ENCODE measurements around the gene RNF183. TPM values are rescaled to one million over a fixed set of nuclear protein-coding genes. Genes with fewer than 3 reads are reported as not detected.

The RNF183 gene
- total RNA-seq, 2 experiments from 2014 or later, result 0.14 to 0.37 TPM

DNA sequence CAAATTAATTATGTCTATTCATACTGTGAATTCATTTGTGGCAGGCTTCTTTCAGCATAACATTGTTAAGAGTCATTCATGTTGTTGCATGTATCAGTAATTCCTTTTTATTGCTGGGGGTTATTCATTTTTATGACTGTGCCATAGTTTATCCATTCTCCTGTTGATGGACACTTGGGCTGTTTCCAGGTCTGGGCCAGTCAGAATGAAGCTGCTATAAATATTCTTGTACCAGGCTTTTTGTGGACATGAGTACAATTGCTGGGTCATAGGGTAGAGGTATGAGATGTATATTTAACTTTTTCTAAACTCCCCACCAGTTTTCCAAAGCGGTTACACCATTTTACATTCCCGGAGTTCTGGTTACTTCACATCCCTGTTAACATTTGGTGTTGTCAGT, 14.1 kb downstream of the RNF183 start:
- H3K4me3 Mint-ChIP-seq, result no peak overlapping the region
- H3K27me3 Mint-ChIP-seq, result no peaks in the 10 kb centered on the region
- H3K36me3 Mint-ChIP-seq, result peaks cover 31% of the 10 kb centered on the region
- no peak for ATAC-seq (ENCODE audit: low read depth)
- H3K4me1 Mint-ChIP-seq, result peaks cover 2% of the 10 kb centered on the region
- H3K27ac Mint-ChIP-seq, result no peak overlapping the region
- POLR2A ChIA-PET, result no interaction called here
- no peaks in the 10 kb centered on the region for H3K9me3 Mint-ChIP-seq
- no peak for DNase-seq

DNA sequence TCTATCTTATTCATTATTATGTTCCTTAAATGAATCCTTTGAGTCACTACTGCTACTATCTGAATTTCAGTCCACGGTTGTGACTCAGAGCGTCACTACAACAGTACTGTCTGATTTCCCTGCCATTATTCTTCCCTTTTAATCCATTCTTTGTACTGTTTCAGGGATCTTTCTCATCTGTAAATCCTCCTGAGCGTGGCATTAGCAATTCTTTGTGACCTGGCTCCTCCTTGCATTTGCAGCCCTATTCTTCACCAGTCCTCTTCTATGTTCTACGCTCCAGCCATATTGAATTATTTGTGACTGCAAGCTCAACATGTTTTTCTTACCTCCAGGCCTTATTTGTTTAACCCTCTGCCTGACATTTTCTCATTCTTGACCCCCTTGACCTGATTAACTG, 21.8 kb downstream of the RNF183 start:
- Mint-ChIP-seq H3K4me3 (no peak overlapping the region), H3K27ac (no peak overlapping the region), H3K4me1 (peaks cover 17% of the 10 kb centered on the region), H3K9me3 (no peaks in the 10 kb centered on the region), H3K36me3 (peaks cover 34% of the 10 kb centered on the region), H3K27me3 (no peaks in the 10 kb centered on the region)
- DNase-seq, result no peak
- POLR2A ChIA-PET, result no interaction called here
- no peak for ATAC-seq (ENCODE audit: low read depth)

DNA sequence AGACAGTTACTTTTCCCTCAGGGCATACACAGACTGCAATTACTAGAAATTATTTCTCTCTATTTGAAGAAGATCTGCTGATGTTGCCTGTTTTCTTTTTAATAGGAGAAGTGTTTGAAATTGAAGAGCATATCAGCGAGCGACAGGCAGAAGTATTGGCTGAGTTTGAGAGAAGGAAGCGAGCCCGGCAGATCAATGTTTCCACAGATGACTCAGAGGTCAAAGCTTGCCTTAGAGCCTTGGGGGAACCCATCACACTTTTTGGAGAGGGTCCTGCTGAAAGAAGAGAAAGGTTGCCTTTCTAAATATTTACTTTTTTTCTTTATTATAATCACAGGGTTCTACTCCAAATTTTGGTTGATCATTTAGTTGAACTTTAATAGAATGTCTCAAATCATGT, 24.3 kb downstream of the RNF183 start:
- ATAC-seq (ENCODE audit: low read depth) (no peak), DNase-seq (no peak)
- H3K27ac Mint-ChIP-seq, result no peak overlapping the region
- H3K36me3 Mint-ChIP-seq, result peaks cover 25% of the 10 kb centered on the region
- no peaks in the 10 kb centered on the region for H3K27me3 Mint-ChIP-seq
- no peak overlapping the region for H3K4me3 Mint-ChIP-seq
- POLR2A ChIA-PET, result no interaction called here
- peaks cover 24% of the 10 kb centered on the region for H3K4me1 Mint-ChIP-seq
- no peaks in the 10 kb centered on the region for H3K9me3 Mint-ChIP-seq

DNA sequence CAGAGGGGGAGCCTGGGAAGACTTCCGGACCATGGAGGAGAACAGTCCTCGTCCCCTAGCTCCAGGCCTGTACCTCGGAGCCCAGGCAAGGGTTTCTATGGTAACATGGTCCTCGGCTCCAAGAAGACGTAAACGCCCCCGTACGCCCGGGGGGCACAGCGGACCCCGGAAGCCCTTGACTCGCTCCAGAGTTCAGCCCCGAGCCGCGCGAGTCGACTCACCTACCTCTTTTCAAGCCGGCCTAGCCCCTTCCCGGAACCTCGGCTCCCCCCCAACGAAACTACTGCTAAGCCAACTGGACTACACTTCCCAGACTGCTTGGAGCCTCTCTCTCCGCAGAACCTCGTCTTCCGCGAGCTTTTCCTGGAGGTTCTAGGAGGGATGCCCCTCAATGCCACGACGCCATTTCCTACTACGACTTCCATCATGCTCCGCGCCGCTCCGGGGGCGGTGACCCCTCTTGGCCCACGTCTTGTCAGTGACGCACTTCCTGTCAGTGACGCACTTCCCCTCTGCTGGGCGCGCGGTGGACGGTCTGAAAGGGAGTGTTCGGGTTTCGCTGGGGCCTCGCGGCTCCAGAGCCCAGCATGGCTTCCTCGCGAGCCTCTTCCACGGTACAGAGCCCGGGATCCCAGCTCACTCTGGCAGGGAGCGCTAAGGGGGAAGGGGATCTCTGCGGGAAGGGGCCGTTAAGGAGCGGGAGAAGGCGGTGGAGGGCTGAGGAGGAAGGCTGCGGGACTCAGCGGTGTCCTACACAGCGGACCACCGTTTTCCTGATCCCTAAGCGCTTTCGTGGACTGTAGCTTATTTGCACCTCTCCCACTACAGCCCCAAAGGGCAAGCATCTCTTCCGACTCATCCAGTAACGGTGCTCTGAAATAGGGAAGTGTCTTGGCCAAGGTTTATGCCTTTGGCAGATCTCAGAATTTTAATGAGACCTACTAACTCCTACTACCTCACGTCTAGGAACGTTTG, 27.7 kb downstream of the RNF183 start, which contains the start of the genes CDC26 and PRPF4:
CDC26 (minus strand) TSS at position 416 of the 975 bp plus-strand sequence. CDS start 3,065 bp downstream, outside the sequence.
PRPF4 (plus strand) TSS at position 502 of the 975 bp plus-strand sequence; CDS start at position 588, 86 bp downstream.
- H3K4me1 Mint-ChIP-seq, result peaks cover 22% of the 10 kb centered on the region
- POLR2A ChIA-PET, result interaction anchor here (0.5 to 2.9 kb wide), 14 partner anchors 9 to 304 kb away, joined by 3 to 25 read pairs (median 6); partner anchors contain the start of genes BSPRY, C9orf43, FKBP15 and HDHD3
- no peaks in the 10 kb centered on the region for H3K9me3 Mint-ChIP-seq
- H3K4me3 Mint-ChIP-seq, result no peak within 1 kb of the TSS
- no peak within 1 kb of the TSS for H3K27ac Mint-ChIP-seq
- peaks cover 21% of the 10 kb centered on the region for H3K36me3 Mint-ChIP-seq
- H3K27me3 Mint-ChIP-seq, result no peaks in the 10 kb centered on the region
- peak; percentile 94 for DNase-seq
- ATAC-seq (ENCODE audit: low read depth), result peak; percentile 94

DNA sequence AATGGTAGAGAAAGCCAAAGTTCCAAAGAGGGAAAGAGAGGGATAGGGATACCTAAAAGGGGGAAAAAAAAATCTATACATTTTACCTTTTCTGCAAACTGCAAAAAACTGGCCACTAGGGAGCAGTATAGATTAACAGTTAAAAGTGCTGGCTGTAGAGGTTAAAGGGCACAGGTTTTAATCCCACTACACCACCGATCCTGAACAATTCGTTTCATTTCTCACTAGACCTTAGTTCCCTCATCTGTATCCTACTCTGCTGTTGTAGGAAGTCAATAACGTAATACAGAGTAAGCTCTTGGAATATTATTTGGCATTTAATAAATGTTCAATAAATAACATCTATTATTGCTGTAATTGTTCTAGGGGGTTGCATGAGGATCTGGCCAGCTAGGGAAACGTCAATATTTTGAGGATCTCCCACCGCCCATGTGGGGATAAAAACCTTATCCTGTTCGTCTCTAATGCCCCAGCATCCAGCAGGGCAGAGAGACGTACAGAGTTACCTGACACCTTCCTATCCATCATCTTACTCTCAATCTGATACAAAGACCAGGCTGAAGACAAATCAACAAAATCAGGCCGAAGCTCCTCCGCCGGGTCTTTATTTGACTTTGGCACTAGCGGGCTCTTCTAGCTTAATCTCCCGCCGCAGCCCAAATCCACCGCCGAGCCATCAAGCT, 28.6 kb downstream of the RNF183 start:
- Mint-ChIP-seq H3K4me3 (no peak overlapping the region), H3K4me1 (peaks cover 18% of the 10 kb centered on the region), H3K27me3 (no peaks in the 10 kb centered on the region), H3K9me3 (no peaks in the 10 kb centered on the region), H3K36me3 (peaks cover 16% of the 10 kb centered on the region), H3K27ac (no peak overlapping the region)
- POLR2A ChIA-PET, result interaction anchor here (0.9 to 2.9 kb wide), 12 partner anchors 10 to 305 kb away, joined by 3 to 25 read pairs (median 6); partner anchors contain the start of genes BSPRY, C9orf43, FKBP15 and HDHD3
- ATAC-seq (ENCODE audit: low read depth) (peak; percentile 6), DNase-seq (no peak)

DNA sequence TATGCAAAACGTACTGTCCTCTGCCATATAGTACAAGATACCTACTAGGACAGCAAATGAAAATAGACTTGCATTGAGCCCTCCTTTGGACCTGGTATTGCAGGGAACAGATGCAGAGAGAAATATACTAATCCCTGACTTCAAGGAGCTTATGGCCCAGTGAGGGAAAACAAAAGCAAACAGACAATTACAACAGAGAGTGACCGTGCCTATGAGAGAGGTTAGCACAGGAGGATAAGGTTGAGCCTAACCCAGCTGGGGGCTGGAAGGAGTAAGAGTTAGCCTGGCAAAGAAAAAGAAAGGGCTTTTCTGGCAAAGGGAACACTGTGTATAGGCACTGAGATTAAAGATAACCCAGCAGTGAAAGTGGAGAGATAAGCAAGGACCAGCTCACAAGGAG, 33.3 kb downstream of the RNF183 start:
- Mint-ChIP-seq H3K4me1 (peaks cover 12% of the 10 kb centered on the region), H3K27ac (no peak overlapping the region), H3K36me3 (peaks cover 16% of the 10 kb centered on the region), H3K9me3 (no peaks in the 10 kb centered on the region), H3K27me3 (no peaks in the 10 kb centered on the region), H3K4me3 (no peak overlapping the region)
- ATAC-seq (ENCODE audit: low read depth), result no peak
- POLR2A ChIA-PET, result interaction anchor here (0.8 kb wide), 1 partner anchor 48 kb away, joined by 3 read pairs; the partner anchor contains the start of gene SLC31A1
- no peak for DNase-seq

DNA sequence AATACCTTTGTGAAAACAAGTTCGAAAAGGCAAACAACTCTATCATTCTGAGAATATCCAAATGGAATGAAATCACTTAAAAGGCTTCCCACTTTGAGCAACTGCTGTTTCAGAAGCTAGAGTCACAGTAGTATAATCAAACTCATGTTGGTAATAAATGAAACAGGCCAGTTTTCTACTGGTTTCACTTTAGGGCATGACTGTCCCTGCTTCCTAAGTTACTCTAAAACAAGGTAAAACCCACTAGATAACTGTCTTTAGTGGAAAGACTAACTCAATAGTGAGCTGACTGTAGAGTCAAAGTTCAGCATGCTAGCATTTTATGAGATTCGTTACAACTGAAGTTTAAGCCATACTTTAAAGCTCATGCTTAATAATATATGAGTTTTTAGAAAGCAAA, 33.8 kb downstream of the RNF183 start:
- Mint-ChIP-seq H3K27me3 (no peaks in the 10 kb centered on the region), H3K4me3 (no peak overlapping the region), H3K9me3 (no peaks in the 10 kb centered on the region), H3K4me1 (peaks cover 10% of the 10 kb centered on the region), H3K27ac (no peak overlapping the region), H3K36me3 (peaks cover 18% of the 10 kb centered on the region)
- POLR2A ChIA-PET, result interaction anchor here (0.8 kb wide), 1 partner anchor 48 kb away, joined by 3 read pairs; the partner anchor contains the start of gene SLC31A1
- ATAC-seq (ENCODE audit: low read depth), result no peak
- DNase-seq, result no peak

DNA sequence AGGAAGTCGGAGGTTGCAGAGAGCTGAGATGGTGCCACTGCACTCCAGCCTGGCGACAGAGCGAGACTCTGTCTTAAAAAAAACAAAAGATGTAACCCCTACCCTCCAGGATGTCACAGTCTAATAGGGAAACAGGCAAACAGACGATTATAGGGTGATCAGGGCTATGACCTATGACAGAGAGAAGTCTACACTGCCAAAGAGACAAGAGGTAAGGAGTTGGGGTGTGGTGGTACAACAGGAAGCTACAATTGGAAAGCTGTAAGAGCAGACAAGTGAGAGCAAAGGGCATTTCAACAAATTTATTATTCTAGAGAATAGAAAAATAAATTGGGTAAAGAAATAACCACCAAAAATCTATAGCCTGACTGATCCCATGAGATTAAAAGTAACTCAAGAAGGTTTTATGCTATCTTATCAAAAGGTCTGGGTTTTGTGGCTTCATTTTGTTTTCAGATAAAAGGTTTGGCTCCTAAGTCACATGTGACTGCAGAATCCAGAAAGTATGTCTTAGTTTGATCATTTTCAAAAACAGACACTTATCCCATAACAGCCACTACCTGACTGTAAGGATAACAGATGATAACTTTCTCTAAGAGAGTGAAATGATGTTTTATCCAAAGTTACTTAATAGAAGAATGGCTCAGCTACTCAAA, 35.1 kb downstream of the RNF183 start:
- ATAC-seq (ENCODE audit: low read depth), result no peak
- Mint-ChIP-seq H3K27ac (no peak overlapping the region), H3K9me3 (no peaks in the 10 kb centered on the region), H3K36me3 (peaks cover 18% of the 10 kb centered on the region), H3K27me3 (no peaks in the 10 kb centered on the region), H3K4me3 (no peak overlapping the region), H3K4me1 (peaks cover 5% of the 10 kb centered on the region)
- POLR2A ChIA-PET, result no interaction called here
- DNase-seq, result no peak

DNA sequence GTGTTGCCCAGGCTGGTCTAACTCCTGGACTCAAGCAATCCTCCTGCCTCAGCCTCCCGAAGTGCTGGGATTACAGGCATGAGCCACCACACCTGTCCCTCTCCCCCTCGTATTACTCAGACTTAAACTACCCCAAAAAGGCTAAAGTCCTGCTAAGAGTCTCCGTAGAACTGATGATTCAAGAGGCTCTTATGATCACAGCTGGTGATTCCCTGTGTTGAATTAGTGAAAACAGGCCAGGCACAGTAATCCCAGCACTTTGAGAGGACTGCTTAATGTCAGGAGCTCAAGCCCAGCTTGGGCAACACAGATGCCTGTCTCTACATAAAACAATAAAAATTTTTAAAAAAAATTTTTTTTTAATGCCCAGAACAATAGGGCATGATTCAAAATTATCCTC, 37.0 kb downstream of the RNF183 start:
- H3K4me3 Mint-ChIP-seq, result no peak overlapping the region

DNA sequence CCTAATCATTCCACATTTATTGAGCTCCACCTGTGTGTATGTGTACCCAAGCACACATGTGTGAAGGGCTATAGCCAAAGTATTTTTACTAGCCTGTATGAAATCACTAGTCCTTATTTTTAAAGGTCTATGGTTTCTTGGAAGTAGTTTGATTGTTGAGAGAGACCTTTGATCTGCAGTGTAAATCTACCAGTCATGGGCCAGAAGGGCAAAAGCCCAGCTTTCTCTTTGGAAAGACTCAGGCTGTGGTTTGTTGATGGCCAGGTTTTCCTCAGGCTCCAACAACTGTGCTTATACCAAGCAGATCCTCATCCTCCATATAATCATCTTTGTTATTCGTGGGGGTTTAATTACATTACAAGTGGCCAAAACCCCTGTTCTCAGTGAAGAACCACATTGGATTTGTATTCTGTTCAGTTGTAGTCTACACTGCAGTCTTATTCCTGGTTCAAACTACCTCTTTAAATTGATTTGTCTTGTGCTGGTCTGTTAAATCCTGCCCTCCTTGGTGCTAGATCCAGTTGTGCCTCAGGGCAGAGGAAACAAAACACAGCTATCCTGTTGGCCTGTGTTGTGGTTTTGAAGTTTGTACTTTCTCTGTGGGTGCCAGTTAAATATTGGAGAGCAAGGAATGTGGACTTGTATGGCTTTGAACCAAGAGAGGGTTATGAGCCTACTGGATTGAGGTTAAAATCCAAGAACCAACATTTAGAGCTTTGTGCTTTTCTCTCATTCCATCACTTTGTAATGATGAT, 41.1 kb downstream of the RNF183 start:
- Mint-ChIP-seq H3K4me1 (peaks cover 3% of the 10 kb centered on the region), H3K27me3 (no peaks in the 10 kb centered on the region), H3K4me3 (no peak overlapping the region), H3K36me3 (peaks cover 23% of the 10 kb centered on the region), H3K9me3 (no peaks in the 10 kb centered on the region), H3K27ac (no peak overlapping the region)
- ATAC-seq (ENCODE audit: low read depth), result no peak
- DNase-seq, result no peak
- POLR2A ChIA-PET, result no interaction called here

More for the DNA sequence above, 37.0 kb downstream of the RNF183 start:
- no peaks in the 10 kb centered on the region for H3K9me3 Mint-ChIP-seq
- peaks cover 5% of the 10 kb centered on the region for H3K4me1 Mint-ChIP-seq
- H3K27ac Mint-ChIP-seq, result no peak overlapping the region
- DNase-seq (no peak), ATAC-seq (ENCODE audit: low read depth) (no peak)
- POLR2A ChIA-PET, result no interaction called here
- no peaks in the 10 kb centered on the region for H3K27me3 Mint-ChIP-seq
- peaks cover 19% of the 10 kb centered on the region for H3K36me3 Mint-ChIP-seq

DNA sequence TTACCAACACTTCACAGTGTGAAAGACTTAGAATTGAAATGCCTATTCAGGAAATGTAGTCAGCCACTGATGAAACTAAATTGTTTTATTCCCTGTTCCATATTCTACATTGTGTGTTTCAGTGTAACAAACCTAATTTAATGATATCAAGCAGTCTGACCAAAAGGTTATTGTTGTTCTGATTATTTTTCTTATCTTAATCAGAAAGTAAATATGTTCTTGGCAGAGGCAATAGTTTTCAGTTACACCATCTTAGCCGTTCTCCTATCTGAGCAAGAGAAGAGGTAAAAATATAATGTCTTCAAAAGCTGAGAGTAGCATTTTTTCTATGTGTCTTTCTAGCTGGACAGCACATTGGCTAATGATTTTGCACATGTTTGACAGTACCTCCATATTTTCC, 44.9 kb downstream of the RNF183 start:
- H3K9me3 Mint-ChIP-seq, result no peaks in the 10 kb centered on the region
- H3K4me1 Mint-ChIP-seq, result peaks cover 3% of the 10 kb centered on the region
- H3K27me3 Mint-ChIP-seq, result no peaks in the 10 kb centered on the region
- peaks cover 15% of the 10 kb centered on the region for H3K36me3 Mint-ChIP-seq
- no peak overlapping the region for H3K27ac Mint-ChIP-seq
- POLR2A ChIA-PET, result no interaction called here
- no peak for DNase-seq
- no peak for ATAC-seq (ENCODE audit: low read depth)
- H3K4me3 Mint-ChIP-seq, result no peak overlapping the region

DNA sequence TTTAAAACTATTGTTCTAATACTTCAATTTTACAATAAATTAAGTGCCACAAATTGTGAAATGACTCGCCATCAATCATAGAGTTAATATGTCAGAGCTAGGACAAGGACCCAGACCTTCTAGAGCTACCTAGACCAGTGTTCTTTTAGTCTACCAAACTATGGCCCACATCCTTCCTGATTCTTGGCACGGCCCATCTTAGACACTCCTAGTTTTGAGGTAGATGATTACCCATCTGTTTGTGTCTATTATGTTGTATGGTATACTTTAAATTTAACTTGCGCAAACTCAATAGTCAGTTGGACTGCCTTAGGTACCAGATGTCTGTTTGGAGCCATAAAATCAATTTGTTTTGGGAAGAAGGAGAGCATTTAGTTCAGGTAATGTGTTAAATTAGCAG, 45.3 kb downstream of the RNF183 start:
- DNase-seq (no peak), ATAC-seq (ENCODE audit: low read depth) (no peak)
- peaks cover 5% of the 10 kb centered on the region for H3K4me1 Mint-ChIP-seq
- POLR2A ChIA-PET, result no interaction called here
- no peak overlapping the region for H3K4me3 Mint-ChIP-seq
- no peaks in the 10 kb centered on the region for H3K27me3 Mint-ChIP-seq
- H3K27ac Mint-ChIP-seq, result no peak overlapping the region
- H3K9me3 Mint-ChIP-seq, result no peaks in the 10 kb centered on the region
- peaks cover 15% of the 10 kb centered on the region for H3K36me3 Mint-ChIP-seq
